ENCODE measurements around the gene NOL11.

The NOL11 gene

GRCh38 chr17:67717624-67718324 lies at the start of gene NOL11:
Gene NOL11, plus strand, starts transcription at chr17:67717936. Its CDS starts 12 bp downstream, at chr17:67717948.
- peak; percentile 99 for TF ChIP-seq CTCF (conservative IDR thresholded peaks at IDR 0.05; ENCODE audit: low read depth)
- ChIA-PET CTCF (interaction anchor here (0.7 to 1.2 kb wide), 5 partner anchors 13 to 302 kb away, joined by 3 to 6 read pairs (median 5); no protein-coding TSS in a partner anchor), POLR2A (ENCODE audit: low non-redundant PET) (interaction anchor here (0.5 kb wide), 2 partner anchors 10 to 19 kb away, joined by 3 read pairs; no protein-coding TSS in a partner anchor)
- H3K27ac ChIP-seq, result peak within 1 kb of the TSS; percentile 82
- peak; percentile 98 for DNase-seq (ENCODE audit: low spot score)

GRCh38 chr17:67671493-67671892 lies 46.2 kb upstream of the NOL11 start:
- no peak for DNase-seq (ENCODE audit: low spot score)
- H3K27ac ChIP-seq, result no peak overlapping the region
- CTCF ChIA-PET, result interaction anchor here (1.3 kb wide), 1 partner anchor 293 kb away, joined by 4 read pairs; no protein-coding TSS in a partner anchor
- no peak for TF ChIP-seq CTCF (conservative IDR thresholded peaks at IDR 0.05; ENCODE audit: low read depth)
- POLR2A ChIA-PET (ENCODE audit: low non-redundant PET), result interaction anchor here (0.6 kb wide), 1 partner anchor 51 kb away, joined by 3 read pairs; no protein-coding TSS in a partner anchor

GRCh38 chr17:67672592-67673335 lies 45.0 kb upstream of the NOL11 start:
- H3K27ac ChIP-seq, result no peak overlapping the region
- POLR2A ChIA-PET (ENCODE audit: low non-redundant PET), result no interaction called here
- no peak for TF ChIP-seq CTCF (conservative IDR thresholded peaks at IDR 0.05; ENCODE audit: low read depth)
- no peak for DNase-seq (ENCODE audit: low spot score)
- CTCF ChIA-PET, result interaction anchor here (1.3 kb wide), 1 partner anchor 295 kb away, joined by 4 read pairs; no protein-coding TSS in a partner anchor

- no peak overlapping the region for H3K27ac ChIP-seq
- DNase-seq (ENCODE audit: low spot score), result no peak
- no peak for TF ChIP-seq CTCF (conservative IDR thresholded peaks at IDR 0.05; ENCODE audit: low read depth)
- POLR2A ChIA-PET (ENCODE audit: low non-redundant PET), result no interaction called here
- CTCF ChIA-PET, result no interaction called here
Observed at GRCh38 chr17:67675481-67675880, 42.3 kb upstream of the NOL11 start.

GRCh38 chr17:67676305-67676704 lies 41.4 kb upstream of the NOL11 start:
- no peak for DNase-seq (ENCODE audit: low spot score)
- H3K27ac ChIP-seq, result no peak overlapping the region
- no peak for TF ChIP-seq CTCF (conservative IDR thresholded peaks at IDR 0.05; ENCODE audit: low read depth)
- ChIA-PET CTCF (interaction anchor here (0.6 kb wide), 1 partner anchor 474 kb away, joined by 4 read pairs; no protein-coding TSS in a partner anchor), POLR2A (ENCODE audit: low non-redundant PET) (no interaction called here)

- TF ChIP-seq CTCF (conservative IDR thresholded peaks at IDR 0.05; ENCODE audit: low read depth), result no peak
- no peak for DNase-seq (ENCODE audit: low spot score)
- ChIA-PET POLR2A (ENCODE audit: low non-redundant PET) (no interaction called here), CTCF (no interaction called here)
- H3K27ac ChIP-seq, result no peak overlapping the region
Observed at GRCh38 chr17:67678414-67678813, 39.3 kb upstream of the NOL11 start.

Measured in RWPE1 (cell line).